Measurements from ENCODE around the gene PPP1R7.
"Not testable (repeated sequence)": the region's sequence is repeated elsewhere in the genome, so short reads cannot be mapped to it uniquely, and the experiment has no call there.

PPP1R7 gene

DNA sequence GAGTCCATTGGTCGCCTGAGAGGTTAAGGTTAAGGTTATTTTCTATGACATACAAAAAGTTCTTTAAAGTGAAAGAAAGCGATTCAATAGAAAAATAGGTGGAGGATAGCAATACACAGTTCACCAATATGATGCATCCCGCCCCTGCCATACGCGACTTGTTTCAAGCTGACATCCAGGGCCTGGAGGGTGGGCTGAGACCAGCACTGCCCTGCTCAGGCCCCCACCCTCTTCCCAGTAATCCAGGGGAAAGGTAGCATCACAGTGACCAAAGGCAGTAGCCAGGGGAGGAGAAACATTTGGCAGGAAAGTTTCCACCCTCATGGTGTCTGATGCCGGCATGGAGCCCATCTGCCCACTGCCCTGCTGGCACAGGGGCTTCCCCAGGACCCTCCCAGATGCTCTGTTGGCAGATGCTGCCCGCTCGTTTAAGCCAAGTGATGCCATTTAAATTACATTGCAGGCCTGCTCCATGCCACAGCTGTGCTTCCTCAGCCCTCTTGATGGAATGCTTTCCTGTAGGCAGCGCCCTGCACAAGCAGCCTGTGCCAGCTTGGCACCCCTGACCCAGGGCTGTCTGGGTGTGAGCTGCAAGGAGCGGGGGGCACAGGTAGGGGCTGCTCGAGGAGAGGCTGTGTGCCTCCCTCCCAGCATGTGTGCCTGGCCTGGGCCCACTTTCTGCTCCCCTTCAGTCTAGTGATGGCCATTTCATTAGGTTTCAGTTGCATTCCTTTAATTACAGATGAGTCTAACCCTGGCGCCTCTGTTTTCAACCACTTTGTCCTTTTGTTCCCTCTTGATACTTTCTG, 27.5 kb downstream of the PPP1R7 start:
- no peak for DNase-seq

DNA sequence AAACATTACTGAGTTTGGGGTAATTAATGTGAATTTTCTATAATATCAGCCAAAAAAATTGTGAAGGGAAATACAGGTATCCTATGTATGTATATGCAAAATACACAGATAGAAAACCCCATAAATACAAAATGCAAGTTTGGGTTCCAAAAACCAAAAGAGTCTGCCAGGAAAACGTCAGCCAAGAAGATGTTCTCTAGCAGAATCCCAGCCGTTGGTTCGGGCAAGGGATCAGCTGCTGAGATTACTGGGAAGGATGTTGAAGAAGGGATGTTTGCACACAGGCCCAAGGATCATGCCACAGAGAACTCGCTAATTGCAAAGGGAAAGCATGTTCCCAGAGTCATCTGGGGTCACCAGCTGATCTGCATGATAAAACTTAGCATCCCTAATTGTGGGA, 28.7 kb downstream of the PPP1R7 start:
- DNase-seq: no peak

DNA sequence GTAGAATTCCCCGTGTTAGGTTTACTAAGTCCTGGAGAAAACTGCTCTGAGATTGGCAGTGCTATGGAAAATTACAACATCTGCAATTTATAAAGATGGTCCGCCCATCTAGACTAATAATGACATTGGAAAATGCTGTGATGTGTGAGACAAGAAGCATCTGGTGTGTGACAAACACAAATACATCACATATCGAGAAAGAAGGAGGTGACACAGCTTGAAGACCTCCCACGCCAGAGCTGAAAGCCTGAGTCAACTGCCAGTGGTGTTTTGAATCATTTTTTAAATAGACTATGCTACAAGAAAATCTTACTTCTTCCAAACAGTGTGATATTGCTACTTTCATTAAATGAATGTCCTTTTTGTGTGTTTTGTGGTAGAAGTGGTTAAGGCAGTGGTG, 29.6 kb downstream of the PPP1R7 start:
- no peak for DNase-seq

DNA sequence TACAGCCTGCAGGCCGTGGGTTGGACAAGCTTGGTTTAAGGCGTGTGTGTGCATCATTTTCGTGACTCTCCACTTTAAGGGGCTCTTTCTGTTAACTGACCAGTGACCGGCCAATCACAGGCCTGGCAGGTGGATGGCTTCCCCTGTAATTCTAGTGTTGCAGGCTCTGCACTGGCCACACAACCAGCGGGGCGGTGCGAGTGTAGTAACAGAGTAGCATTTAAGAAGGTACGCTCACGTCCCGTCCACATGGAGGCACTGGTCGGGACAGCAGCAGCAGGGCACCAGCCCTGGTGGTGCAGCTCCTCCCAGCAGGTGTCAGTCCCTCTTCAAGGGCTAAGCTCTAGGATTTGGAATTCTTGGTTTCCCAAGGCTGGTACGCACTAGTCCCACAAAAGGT, 30.2 kb downstream of the PPP1R7 start:
- no peak for DNase-seq

DNA sequence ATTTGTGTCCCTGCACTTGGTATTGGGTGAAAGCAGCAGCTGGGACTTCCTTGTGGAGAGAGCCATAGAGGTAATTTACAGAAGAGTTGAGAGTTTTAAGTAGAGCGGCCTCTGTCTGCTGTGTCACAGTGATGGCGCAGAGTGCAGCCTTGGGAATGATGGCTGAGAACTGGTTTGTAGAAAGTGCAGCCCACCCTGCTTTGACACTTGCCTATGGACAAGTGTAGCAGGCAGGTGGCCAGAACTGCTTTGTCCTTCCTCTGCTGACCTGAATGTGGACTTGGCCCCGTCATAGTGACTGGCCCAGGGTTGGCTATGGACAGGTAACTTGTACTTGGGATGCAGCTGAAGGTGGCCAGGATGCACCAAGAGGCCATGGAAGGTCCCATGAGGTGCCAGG, 31.9 kb downstream of the PPP1R7 start:
- no peak for DNase-seq

DNA sequence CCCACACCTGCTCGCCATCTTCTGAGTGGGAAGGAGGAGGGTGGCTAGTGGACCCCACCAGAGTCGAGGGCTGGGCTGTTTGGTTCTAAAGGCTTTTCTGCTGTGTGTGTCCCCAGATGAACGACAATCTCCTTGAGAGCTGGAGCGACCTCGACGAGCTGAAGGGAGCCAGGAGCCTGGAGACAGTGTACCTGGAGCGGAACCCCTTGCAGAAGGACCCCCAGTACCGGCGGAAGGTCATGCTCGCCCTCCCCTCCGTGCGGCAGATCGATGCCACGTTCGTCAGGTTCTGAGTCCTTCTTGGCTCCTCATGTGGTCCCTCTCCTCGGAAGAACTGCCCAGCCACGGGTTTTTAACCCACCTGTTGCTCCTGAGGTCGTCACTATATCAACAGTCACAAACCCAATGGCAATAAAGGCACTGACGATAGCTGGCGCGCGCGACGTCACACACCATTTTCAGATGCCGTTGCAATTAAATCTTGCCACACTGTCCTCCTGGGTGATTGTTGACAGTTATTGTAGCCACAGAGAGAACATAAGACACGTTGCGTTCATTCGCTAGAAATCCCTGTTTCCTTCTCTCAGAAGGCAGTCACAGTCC, 32.4 kb downstream of the PPP1R7 start:
- DNase-seq: no peak

DNA sequence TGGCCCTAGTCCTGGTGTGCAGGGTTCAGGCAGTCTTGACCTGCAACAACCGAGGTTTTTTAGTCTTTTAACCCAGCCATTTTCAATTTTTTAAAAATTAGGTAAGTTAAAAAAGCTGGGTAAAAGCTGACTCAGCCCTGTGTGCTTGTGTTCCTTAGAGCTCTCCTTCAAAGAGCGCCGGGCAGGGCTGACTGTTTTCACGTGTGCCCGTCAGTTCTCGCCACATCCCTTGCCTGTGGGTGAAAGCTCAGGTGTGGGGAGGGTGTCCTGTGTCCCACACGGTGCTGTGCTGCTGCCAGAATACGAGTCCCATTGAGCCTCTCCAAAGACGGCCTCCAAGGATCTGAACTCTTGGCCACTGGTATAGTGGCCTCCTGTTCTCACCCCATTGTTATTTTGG, 33.0 kb downstream of the PPP1R7 start:
- no peak for DNase-seq

DNA sequence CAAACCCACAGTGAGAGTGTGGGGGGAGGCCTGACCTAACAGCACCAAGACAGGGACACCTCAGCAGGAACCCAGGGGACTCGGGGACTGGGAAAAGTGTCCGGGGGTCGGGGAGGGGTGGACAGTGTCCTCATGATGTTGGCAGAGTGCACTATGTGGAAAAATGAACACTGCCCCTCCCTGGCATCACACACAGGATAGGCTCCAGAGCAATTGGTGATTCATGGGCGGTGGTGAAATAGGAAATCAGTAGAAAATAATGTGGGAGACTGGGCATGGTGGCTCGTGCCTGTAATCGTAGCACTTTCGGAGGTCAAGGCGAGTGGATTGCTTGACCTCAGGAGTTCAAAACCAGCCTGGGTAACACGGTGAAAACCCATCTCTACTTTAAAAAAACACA, 34.6 kb downstream of the PPP1R7 start:
- no peak for DNase-seq

DNA sequence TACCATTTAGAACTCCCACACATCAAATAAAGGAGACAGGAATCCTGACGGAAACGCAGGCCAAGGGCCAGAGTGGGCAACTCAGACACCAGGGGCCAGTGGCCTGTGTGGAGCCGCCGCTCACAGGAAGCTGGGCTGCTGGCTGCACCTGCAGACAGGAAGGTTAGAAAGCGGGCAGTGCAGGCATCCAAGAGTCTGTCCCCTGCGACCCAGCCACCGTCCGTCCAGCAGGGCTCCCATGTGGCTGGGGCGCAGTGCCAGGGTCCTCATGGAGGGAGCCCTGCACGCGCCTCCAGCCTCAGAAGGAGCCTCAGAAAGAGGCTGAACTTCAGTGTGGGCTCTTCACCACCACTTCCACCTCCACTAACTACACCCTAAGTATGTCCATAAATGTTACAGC, 35.7 kb downstream of the PPP1R7 start:
- no peak for DNase-seq

DNA sequence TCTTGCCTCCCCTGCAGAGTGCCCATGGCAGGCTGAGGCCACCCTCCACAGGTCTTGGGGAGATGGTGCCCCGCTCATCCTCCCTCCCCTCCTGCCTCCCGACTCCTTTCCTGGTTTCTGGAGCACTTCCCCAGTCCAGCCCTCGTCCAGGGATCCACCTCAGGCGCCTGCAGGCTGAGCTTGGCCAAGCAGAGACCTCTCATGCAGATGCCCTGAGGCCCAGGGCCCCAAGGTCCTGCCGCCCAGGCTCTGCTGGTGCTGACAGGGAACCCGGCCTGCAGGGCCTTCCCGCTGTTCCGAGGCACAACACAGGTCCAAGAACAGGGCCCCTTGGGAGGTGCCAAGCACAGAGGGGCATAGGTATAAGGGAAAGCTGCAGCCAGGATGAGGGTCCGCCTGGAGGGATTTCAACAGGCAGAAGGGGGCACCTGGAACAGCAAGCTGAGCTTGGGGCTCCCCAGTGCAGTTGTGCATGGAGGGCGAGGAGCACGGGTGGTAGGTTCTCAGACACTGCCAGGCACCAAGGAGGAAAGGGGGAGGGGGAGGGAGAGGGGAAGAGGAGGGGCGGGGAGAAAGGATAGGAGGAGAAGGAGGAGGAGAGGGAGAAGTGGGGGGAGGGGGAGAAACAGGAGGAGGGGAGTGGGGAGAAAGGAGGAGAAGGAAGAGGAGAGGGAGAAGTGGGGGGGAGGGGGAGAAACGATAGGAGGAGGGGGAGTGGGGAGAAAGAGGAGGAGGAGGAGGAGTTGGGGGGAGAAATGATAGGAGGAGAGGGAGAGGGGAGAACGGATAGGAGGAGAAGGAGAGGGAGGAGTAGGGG, 37.0 kb downstream of the PPP1R7 start:
- DNase-seq: no peak

DNA sequence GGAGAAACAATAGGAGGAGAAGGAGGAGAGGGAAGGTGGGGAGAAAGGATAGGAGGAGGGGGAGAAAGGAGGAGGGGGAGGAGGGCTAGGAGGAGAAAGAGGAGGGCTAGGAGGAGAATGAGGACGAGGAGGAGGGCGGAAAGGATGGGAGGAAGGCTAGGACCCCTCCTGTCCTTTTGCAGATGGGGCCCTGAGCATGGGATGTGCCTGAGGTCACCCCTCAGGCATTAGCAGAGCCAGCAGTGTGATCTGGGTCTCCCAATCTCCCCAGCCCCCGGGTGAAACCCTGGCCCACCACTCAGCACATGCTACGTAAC, 37.6 kb downstream of the PPP1R7 start:
- no peak for DNase-seq

DNA sequence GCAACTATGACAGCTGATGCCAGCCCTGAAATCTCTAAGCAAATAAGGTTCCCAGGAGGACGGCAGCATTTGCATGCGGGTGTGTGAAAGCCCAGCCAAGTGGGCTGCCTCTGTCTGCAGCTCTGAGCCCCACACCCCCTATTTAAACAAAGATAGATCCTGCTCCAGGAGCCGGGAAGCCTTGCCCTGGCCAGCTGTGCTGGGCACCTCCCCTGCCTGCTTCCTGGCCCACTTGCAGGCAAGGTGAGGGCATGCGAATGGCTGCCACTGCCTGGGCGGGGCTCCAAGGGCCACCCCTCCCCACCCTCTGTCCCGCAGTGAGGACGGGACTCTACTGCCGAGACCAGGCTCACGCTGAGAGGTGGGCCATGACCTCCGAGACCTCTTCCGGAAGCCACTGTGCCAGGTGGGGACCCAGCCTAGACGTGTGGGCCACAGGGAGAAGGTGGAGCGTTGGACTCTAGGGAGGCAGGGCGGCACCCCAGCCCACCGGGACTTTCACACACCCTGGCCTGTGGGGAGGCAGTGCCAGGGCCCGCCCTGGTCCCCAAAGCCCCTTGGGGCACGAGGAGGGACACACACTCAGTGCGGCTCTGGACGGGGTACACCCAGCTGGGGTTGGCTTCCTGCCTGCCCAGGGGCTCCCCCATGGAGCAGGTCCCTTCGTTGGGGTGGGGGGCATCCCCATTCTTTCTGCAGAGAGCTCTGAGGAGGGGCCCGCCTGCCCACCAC, 38.3 kb downstream of the PPP1R7 start, which contains the start of gene ANO7:
ANO7 (plus strand) TSS at position 317 of the 732 bp plus-strand sequence. CDS start 1,387 bp downstream, outside the sequence.
- DNase-seq: no peak

DNA sequence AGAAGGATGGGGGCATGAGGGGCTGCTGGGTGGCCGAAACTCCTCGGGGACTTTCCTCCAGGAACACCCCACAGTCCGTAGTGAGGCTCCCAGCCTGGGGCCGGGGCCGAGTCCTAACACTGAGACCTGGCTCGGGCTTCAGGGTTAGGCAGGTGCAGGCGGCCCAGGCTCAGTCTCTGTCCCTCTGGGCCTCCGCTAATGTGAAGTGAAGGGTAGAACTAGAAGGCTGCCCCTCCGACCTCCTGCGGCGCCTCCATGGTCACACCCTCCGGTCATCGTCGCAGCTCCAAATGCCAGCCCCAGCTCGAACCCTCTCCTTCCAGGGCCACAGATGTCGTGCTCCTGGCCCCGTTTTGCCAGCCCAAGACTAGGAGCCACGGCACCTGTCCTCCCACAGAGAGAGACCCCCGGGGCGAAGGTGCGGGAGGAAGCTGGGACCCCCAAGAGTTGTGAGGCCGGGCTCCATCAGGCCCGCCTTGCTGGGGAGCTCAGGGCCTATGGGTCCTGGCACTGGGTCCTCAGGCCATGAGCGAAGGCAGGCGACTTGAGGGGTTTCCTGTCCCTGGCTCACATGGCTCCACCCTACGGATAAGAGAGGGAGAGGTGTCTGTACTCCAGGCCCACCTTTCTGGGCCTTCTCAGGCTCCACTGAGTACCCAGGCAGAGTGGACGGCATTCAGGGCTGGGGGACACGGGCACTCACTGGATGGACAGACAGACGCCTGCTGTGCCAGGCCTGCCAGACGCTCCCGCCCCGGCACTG, 39.0 kb downstream of the PPP1R7 start:
- DNase-seq: no peak

DNA sequence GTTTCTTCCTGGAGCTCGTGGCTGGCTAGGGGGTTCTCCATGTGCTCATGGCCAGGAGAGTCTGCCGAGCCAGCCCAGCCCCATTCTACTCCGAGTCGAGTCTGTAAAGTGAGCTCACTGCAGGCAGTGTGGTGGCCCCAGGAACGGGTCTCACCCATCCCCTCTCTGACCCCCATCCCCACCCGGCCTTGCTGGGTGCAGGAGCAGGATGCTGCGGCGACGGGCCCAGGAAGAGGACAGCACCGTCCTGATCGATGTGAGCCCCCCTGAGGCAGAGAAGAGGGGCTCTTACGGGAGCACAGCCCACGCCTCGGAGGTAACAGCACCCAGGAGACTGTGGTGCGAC, 39.6 kb downstream of the PPP1R7 start:
- DNase-seq: no peak

DNA sequence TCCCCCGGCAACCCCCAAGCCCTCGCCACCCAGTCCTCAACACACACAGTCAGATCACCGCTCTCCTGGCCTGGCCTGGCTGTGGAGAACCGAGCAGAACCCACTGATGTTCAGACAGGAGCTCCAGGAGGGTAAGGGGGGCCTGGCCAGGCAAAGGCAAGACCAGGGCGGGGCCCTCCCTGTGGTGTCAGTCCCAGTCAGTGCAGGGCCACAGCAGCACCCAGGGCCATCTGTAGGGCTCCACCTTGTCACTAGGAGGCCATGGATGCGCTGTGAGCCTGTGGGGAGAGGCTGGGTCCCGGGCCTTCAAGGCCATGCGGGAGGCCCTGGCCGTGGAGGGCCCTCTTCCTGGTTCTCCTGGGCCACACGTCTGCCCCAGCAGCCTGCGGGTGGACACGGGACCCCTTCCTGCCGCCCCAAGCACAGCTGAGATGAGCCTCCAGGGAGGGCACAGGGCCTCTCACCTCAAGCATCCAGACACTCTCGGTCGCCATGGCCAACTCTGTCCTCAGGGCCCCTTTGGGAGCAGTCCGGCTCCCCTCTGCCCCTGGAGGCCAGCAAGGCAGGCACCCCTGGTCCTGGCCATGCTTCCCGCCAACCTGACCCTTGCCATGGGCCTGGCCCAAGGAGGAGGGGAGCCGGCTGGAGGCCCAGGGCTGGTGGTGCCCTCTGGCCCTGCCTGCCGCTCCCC, 40.2 kb downstream of the PPP1R7 start:
- no peak for DNase-seq

DNA sequence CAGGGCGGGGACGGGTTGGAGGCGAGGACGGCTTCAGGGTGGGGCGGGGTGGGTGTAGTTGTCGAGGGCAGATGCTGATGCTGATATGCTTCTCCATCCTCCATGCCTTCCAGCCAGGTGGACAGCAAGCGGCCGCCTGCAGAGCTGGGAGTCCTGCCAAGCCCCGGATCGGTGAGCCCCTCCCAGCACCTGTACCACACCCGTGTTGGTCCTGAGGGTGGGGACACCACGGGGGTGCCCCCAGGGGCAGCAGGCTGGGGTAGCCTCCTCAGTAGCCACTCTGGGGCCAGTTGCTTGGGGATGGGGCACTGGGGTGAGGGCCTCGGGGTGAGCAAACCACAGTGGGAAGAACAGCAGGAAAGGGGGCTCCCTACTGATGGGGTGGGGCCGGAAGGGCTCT, 40.8 kb downstream of the PPP1R7 start:
- no peak for DNase-seq

DNA sequence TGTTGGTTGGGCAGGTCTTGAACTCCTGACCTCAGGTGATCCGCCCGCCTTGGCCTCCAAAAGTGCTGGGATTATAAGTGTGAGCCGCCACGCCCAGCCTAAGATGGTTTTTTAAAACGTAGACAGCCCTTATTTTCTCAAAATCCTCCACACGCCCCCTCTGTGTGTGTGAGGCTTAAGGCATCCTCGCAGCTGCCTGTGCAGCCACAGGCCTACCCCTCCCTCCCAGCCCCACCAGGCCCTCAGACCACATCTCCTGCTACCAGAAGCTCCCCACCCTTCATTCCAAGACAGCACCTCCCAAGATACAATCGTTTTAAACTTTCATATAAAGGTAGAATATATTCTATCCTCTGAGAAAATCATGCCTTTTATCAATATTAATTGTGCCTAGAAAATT, 43.0 kb downstream of the PPP1R7 start:
- DNase-seq: no peak

DNA sequence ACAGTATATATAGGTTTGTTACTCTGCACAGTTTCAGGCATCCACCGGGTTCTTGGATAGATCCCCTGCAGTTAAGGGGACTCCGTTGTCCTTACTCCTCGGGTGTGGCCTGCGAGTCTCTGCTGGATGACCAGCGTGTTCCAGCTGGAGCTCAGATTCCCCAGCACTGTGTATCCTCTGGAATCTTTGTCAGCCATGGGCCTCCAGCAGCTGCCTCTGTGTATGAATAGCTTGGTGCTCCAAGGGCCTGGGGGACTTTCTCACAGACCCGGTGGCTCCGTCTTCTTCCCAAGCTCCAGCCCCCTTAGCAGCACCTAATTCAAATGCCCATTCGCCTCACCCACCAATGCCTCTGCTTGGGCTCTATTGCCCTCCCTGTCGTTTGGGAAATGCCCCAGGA, 44.5 kb downstream of the PPP1R7 start:
- DNase-seq: no peak

DNA sequence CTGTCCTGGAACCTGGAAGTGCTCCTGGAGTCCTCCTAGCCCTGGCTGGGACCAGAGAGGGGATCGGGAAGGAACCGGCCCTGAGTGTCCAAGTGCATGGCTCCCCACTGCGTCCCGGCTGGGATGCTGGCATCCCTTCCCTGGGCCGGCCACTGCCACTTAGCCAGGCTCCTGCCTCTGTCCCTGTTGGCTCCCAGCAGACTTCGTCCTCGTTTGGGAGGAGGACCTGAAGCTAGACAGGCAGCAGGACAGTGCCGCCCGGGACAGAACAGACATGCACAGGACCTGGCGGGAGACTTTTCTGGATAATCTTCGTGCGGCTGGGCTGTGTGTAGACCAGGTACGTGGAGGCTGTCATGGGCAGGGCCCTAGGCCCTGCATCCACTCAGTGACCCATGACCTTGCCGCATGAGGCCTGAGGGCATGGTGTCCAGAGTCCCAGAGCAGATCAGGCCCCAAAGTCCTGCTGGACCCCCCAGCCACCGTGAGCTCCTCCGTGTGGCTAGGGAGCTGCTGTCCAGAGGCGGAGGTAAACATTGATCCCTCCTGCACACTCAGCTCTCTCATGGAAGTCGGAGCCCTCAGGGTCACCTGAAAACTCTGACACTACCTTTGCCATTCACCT, 45.4 kb downstream of the PPP1R7 start:
- no peak for DNase-seq

DNA sequence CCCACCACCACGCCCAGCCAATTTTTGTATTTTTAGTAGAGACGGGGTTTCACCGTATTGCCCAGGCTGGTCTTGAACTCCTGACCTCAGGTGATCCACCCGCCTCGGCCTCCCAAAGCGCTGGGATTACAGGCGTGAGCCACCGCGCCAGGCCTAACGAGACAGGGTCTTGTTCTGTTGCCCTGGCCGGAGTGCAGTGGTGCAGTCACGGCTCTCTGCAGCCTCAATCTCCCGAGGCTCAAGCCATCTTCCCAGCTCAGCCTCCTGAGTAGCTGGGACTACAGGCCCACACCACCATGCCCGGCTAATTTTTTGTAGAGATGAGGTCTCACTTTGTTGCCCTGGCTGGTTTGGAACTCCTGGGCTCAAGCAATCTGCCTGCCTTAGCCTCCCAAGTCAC, 47.0 kb downstream of the PPP1R7 start:
- not testable (repeated sequence) for DNase-seq

DNA sequence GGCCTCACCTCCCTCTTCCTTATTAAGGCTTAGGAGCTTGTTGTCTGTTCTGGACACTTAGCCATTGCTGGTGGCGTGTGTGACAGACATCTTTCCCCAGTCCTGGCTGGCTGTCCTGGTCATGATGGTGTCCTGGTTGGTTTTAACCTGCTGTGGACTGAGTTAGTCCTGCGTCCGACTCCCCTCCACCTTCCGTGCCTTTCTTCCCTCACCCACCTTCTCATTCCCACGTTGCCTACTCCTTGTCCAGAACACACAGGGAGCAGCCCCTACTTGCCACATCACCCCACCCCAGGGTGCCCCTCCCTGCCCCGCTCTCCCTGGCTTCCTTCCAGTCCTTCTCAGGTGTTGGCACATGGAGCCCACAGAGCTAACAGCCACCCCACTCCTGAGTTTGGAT, 47.7 kb downstream of the PPP1R7 start:
- no peak for DNase-seq

Data from NCI-H524 treated with DMSO at 0.1 percent for 48 hours (cell line).